GM23338 (cell line): Measurements from ENCODE around the gene GNL2. TPM values are rescaled to one million over a fixed set of nuclear protein-coding genes. Genes with fewer than 3 reads are reported as not detected.

Experiments
- ATAC-seq: fragments of 200-7000 bp; cut with Tn5 transposase; 3 replicates; pipeline ENCODE4 v1.9.1; 2020
- DNase-seq: peaks from one replicate; pipeline ENCODE4 v3.0.0-alpha.2; 2015; ENCODE audit warnings: low spot score
- H2AFZ ChIP-seq: fragments of 200-600 bp; sonication (generic); 2 replicates; pipeline ENCODE4 v1.8.0; 2016; ENCODE audit warnings: antibody characterized with exemption, mild to moderate bottlenecking, moderate library complexity
- H3F3A ChIP-seq: fragments of 200-600 bp; sonication (generic); replicated peaks from 2 replicates; pipeline ENCODE4 v1.8.0; 2017; ENCODE audit warnings: antibody characterized with exemption, mixed run types, low read depth
- H3K27ac ChIP-seq: fragments of 200-600 bp; sonication (generic); 2 replicates; pipeline ENCODE4 v1.6.1; 2016; ENCODE audit warnings: low read depth
- H3K27me3 ChIP-seq: fragments of 200-600 bp; sonication (generic); 2 replicates; pipeline ENCODE4 v1.8.0; 2016; ENCODE audit warnings: mild to moderate bottlenecking, mixed run types, moderate library complexity; ENCODE audit not compliant: insufficient read depth
- H3K36me3 ChIP-seq: fragments of 200-600 bp; sonication (generic); 2 replicates; pipeline ENCODE4 v1.8.0; 2016; ENCODE audit warnings: mild to moderate bottlenecking; ENCODE audit not compliant: insufficient read depth
- H3K4me1 ChIP-seq: fragments of 200-600 bp; sonication (generic); 2 replicates; pipeline ENCODE4 v1.8.0; 2016; ENCODE audit warnings: mild to moderate bottlenecking, moderate library complexity; ENCODE audit not compliant: insufficient read depth
- H3K4me2 ChIP-seq: fragments of 200-600 bp; sonication (generic); 2 replicates; pipeline ENCODE4 v1.7.1; 2017; ENCODE audit warnings: mixed run types
- H3K4me3 ChIP-seq: fragments of 200-600 bp; sonication (generic); 2 replicates; pipeline ENCODE4 v1.6.1; 2016; ENCODE audit warnings: mixed run types
- H3K79me2 ChIP-seq: fragments of 200-600 bp; sonication (generic); replicated peaks from 2 replicates; pipeline ENCODE4 v1.8.0; 2017; ENCODE audit warnings: mild to moderate bottlenecking; ENCODE audit not compliant: insufficient read depth
- H3K9me2 ChIP-seq: fragments of 200-600 bp; sonication (generic); 2 replicates; pipeline ENCODE4 v1.8.0; 2017; ENCODE audit not compliant: insufficient read depth
- H4K20me1 ChIP-seq: fragments of 200-600 bp; sonication (generic); replicated peaks from 2 replicates; pipeline ENCODE4 v1.8.0; 2017; ENCODE audit warnings: mild to moderate bottlenecking; ENCODE audit not compliant: insufficient read depth
- H3K27ac Mint-ChIP-seq: 2 replicates; pipeline ENCODE4 v1.8.0; 2020; ENCODE audit warnings: inconsistent platforms, mild to moderate bottlenecking, moderate library complexity, mixed read lengths
- H3K27me3 Mint-ChIP-seq: 3 replicates; pipeline ENCODE4 v1.8.0; 2022; ENCODE audit warnings: low read depth, mild to moderate bottlenecking, moderate library complexity, mixed read lengths, inconsistent platforms; ENCODE audit not compliant: insufficient read depth, poor library complexity
- H3K36me3 Mint-ChIP-seq: 3 replicates; pipeline ENCODE4 v1.8.0; 2021; ENCODE audit warnings: low read depth, mild to moderate bottlenecking, inconsistent platforms, moderate library complexity, mixed read lengths
- H3K4me1 Mint-ChIP-seq: 3 replicates; pipeline ENCODE4 v1.8.0; 2020; ENCODE audit warnings: mild to moderate bottlenecking, inconsistent platforms, mixed read lengths
- H3K4me3 Mint-ChIP-seq: 3 replicates; pipeline ENCODE4 v1.8.0; 2021; ENCODE audit warnings: moderate library complexity, mild to moderate bottlenecking, inconsistent platforms, mixed read lengths
- H3K9me3 Mint-ChIP-seq: 3 replicates; pipeline ENCODE4 v1.8.0; 2020; ENCODE audit warnings: moderate library complexity, mild to moderate bottlenecking, inconsistent platforms, mixed read lengths
- CREB1 ChIP-seq: fragments of 250-450 bp; sonication (Bioruptor Pico); IDR thresholded peaks from 2 replicates; pipeline ENCODE4 v1.5.0; 2020; ENCODE audit warnings: low read depth, mild to moderate bottlenecking, moderate library complexity
- ETS1 ChIP-seq: IDR thresholded peaks from 2 replicates; pipeline ENCODE4 v1.6.1; 2016; ENCODE audit warnings: antibody characterized with exemption
- EZH2 ChIP-seq: fragments of 200-600 bp; sonication (generic); IDR thresholded peaks from one replicate; pipeline ENCODE4 v1.8.0; 2017; ENCODE audit warnings: antibody characterized with exemption, mild to moderate bottlenecking, low read depth; ENCODE audit not compliant: unreplicated experiment
- EZH2phosphoT487 ChIP-seq: fragments of 200-600 bp; sonication (generic); IDR thresholded peaks from one replicate; pipeline ENCODE4 v1.8.1; 2018; ENCODE audit warnings: antibody characterized with exemption; ENCODE audit not compliant: unreplicated experiment
- NANOG ChIP-seq: IDR thresholded peaks from 2 replicates; pipeline ENCODE4 v1.6.1; 2016; ENCODE audit warnings: antibody characterized with exemption, borderline replicate concordance
- STAT1 ChIP-seq: IDR thresholded peaks from one replicate; pipeline ENCODE4 v1.6.1; 2016; ENCODE audit warnings: antibody characterized with exemption; ENCODE audit not compliant: unreplicated experiment
- ZNF462 ChIP-seq: fragments of 250-450 bp; sonication (Bioruptor Pico); IDR thresholded peaks from 2 replicates; pipeline ENCODE4 v1.5.0; 2020; ENCODE audit warnings: mild to moderate bottlenecking, moderate library complexity
- polyA plus RNA-seq: library from polyadenylated mRNA; unstranded; fragments of >200 nt; fragmentation: Nextera tagmentation; extraction: Ambion mirVana; gene quantifications from 2 replicates; pipeline ENCODE4 v1.2.1, GENCODE V29; 2016
- total RNA-seq: library from RNA; depleted of rRNA; stranded (reverse); fragments of >200 nt; shearing (Covaris generic); gene quantifications from 2 replicates; pipeline ENCODE4 v1.2.3, GENCODE V29; 2014

GNL2 gene
- total and polyA plus RNA-seq, 2 experiments from 2014 or later: 78.4 to 121 TPM

GRCh38 chr1:37612186-37612585 lies 16.4 kb upstream of the GNL2 start (continued):
- TF ChIP-seq ZNF462 (CRISPR knock-in tag): no peak
- TF ChIP-seq EZH2: no peak
- no peak for TF ChIP-seq CREB1 (CRISPR knock-in tag)

- no peak overlapping the region for H3K4me3 Mint-ChIP-seq
- H3K27ac ChIP-seq: no peak overlapping the region
- no peak for DNase-seq
- H3K79me2 ChIP-seq: no peaks in the 10 kb centered on the region
- peaks cover 28% of the 10 kb centered on the region; the same call in 1 of the 2 replicates for H3K27me3 ChIP-seq
- H3K36me3 Mint-ChIP-seq: no peaks in the 10 kb centered on the region
- H3K9me3 Mint-ChIP-seq: no peaks in the 10 kb centered on the region; the same call in 2 of the 3 replicates
- no peak for ATAC-seq
- H3K4me1 ChIP-seq: no peaks in the 10 kb centered on the region
- H3K4me3 ChIP-seq: no peak overlapping the region
- H3K4me1 Mint-ChIP-seq: no peaks in the 10 kb centered on the region
- H3F3A ChIP-seq: no peaks in the 10 kb centered on the region
- no peaks in the 10 kb centered on the region for H3K9me2 ChIP-seq
- H3K27me3 Mint-ChIP-seq: no peaks in the 10 kb centered on the region
- H4K20me1 ChIP-seq: no peaks in the 10 kb centered on the region
- H2AFZ ChIP-seq: no peak overlapping the region
- no peak overlapping the region for H3K4me2 ChIP-seq
- H3K36me3 ChIP-seq: no peaks in the 10 kb centered on the region
- H3K27ac Mint-ChIP-seq: no peak overlapping the region
- TF ChIP-seq EZH2phosphoT487 (no peak), ETS1 (no peak), ZNF462 (CRISPR knock-in tag) (no peak), STAT1 (no peak), EZH2 (no peak), NANOG (no peak)
Observed at GRCh38 chr1:37609994-37610393, 14.3 kb upstream of the GNL2 start.
